ENCODE results near the gene NET1.

Gene NET1

DNA sequence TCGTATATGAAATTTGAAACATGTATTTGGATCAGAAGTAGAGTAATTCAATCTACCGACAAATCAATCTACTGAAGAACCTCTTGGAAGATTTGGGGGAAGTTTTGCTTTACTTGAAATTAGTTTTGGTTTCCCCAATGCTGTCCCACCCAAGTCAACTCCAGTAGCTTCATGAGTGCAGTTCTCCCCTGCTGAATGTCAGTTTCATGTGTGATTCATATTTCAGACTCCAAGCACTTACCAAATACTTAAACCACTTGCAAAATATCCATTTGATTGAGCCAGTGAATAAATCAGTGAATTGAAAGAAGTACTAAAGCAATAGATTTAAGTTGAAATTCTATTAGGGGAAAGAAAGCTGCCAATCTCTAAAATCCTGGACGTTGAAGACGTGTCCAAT, 77.7 kb downstream of the NET1 start:
- no peak overlapping the region for H3K27ac ChIP-seq (ENCODE audit: low read length)
- no peaks in the 10 kb centered on the region for H3K4me1 ChIP-seq (ENCODE audit: control insufficient read depth in 1 of 2, insufficient read depth in 2 of 2, low read length in 2 of 2)
- no peaks in the 10 kb centered on the region for H3K27me3 ChIP-seq (ENCODE audit: low read depth, low read length)
- H3K4me3 ChIP-seq (ENCODE audit: low read depth in 1 of 2, low read length in 2 of 2): no peak overlapping the region
- peaks cover 0 to 8% of the 10 kb centered on the region in 2 donors for H3K9me3 ChIP-seq (ENCODE audit: control insufficient read depth in 1 of 2, low read length in 2 of 2)
- H3K36me3 ChIP-seq (ENCODE audit: control insufficient read depth in 1 of 2, insufficient read depth in 2 of 2, low read length in 2 of 2): no peaks in the 10 kb centered on the region

DNA sequence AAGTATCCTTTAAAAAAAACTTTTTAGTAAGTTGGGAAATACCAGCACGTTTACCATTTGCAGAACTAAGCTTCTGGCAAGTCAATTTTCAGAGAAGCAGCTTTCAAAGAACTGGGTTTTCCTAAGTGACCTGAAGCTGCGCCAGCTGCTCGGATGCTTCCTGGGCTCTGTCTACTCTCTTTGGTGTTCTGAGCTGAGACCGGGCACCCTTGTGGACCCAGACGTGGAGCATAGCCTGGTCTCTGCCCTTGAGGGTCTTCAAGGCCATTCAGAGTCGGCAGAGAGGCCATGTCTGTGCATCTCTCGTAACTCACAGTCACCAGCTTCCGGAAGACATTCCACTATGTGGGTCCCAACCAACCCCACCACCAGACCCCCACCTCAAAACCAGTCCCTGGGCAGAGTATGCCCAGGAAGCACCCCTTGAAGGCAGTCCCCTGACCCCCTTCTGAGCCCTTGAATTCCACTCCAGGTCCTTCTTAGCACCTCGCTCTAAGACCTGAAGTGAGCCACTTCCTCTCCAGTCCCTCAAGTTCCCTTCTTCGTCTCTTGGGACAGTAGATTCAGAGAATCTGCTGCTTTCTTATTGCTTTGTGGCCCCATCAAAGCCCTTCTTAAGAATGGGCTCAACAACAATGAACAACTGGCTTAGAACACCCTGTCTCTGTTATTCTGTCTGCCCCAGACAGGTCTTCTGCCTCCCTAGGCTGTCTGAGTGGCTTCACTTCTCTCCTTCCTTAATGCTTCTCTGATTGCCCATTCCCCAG, 78.5 kb downstream of the NET1 start:
- Histone ChIP-seq H3K36me3 (ENCODE audit: control insufficient read depth in 1 of 2, insufficient read depth in 2 of 2, low read length in 2 of 2) (no peaks in the 10 kb centered on the region), H3K4me3 (ENCODE audit: low read depth in 1 of 2, low read length in 2 of 2) (no peak overlapping the region), H3K9me3 (ENCODE audit: control insufficient read depth in 1 of 2, low read length in 2 of 2) (peaks cover 0 to 8% of the 10 kb centered on the region in 2 donors), H3K4me1 (ENCODE audit: control insufficient read depth in 1 of 2, insufficient read depth in 2 of 2, low read length in 2 of 2) (no peaks in the 10 kb centered on the region), H3K27ac (ENCODE audit: low read length) (no peak overlapping the region), H3K27me3 (ENCODE audit: low read depth, low read length) (no peaks in the 10 kb centered on the region)

GRCh38 chr10:5491477-5491876, 79.1 kb downstream of the NET1 start:
- no peak overlapping the region for H3K4me3 ChIP-seq (ENCODE audit: low read depth in 1 of 2, low read length in 2 of 2)
- no peaks in the 10 kb centered on the region for H3K36me3 ChIP-seq (ENCODE audit: control insufficient read depth in 1 of 2, insufficient read depth in 2 of 2, low read length in 2 of 2)
- H3K27me3 ChIP-seq (ENCODE audit: low read depth, low read length): no peaks in the 10 kb centered on the region
- no peaks in the 10 kb centered on the region for H3K4me1 ChIP-seq (ENCODE audit: control insufficient read depth in 1 of 2, insufficient read depth in 2 of 2, low read length in 2 of 2)
- peaks cover 0 to 8% of the 10 kb centered on the region in 2 donors for H3K9me3 ChIP-seq (ENCODE audit: control insufficient read depth in 1 of 2, low read length in 2 of 2)
- no peak overlapping the region for H3K27ac ChIP-seq (ENCODE audit: low read length)

GRCh38 chr10:5492322-5492855, 80.0 kb downstream of the NET1 start:
- Histone ChIP-seq H3K4me3 (ENCODE audit: low read depth in 1 of 2, low read length in 2 of 2) (no peak overlapping the region), H3K27ac (ENCODE audit: low read length) (no peak overlapping the region), H3K4me1 (ENCODE audit: control insufficient read depth in 1 of 2, insufficient read depth in 2 of 2, low read length in 2 of 2) (no peaks in the 10 kb centered on the region), H3K36me3 (ENCODE audit: control insufficient read depth in 1 of 2, insufficient read depth in 2 of 2, low read length in 2 of 2) (no peaks in the 10 kb centered on the region), H3K27me3 (ENCODE audit: low read depth, low read length) (no peaks in the 10 kb centered on the region), H3K9me3 (ENCODE audit: control insufficient read depth in 1 of 2, low read length in 2 of 2) (peaks cover 0 to 8% of the 10 kb centered on the region in 2 donors)

- H3K36me3 ChIP-seq (ENCODE audit: control insufficient read depth in 1 of 2, insufficient read depth in 2 of 2, low read length in 2 of 2): no peaks in the 10 kb centered on the region
- no peaks in the 10 kb centered on the region for H3K4me1 ChIP-seq (ENCODE audit: control insufficient read depth in 1 of 2, insufficient read depth in 2 of 2, low read length in 2 of 2)
- H3K9me3 ChIP-seq (ENCODE audit: control insufficient read depth in 1 of 2, low read length in 2 of 2): peaks cover 0 to 8% of the 10 kb centered on the region in 2 donors
- H3K27ac ChIP-seq (ENCODE audit: low read length): no peak overlapping the region
- H3K27me3 ChIP-seq (ENCODE audit: low read depth, low read length): no peaks in the 10 kb centered on the region
- no peak overlapping the region for H3K4me3 ChIP-seq (ENCODE audit: low read depth in 1 of 2, low read length in 2 of 2)
Measured at GRCh38 chr10:5492929-5493576, 80.7 kb downstream of the NET1 start.

GRCh38 chr10:5493691-5494090, 81.3 kb downstream of the NET1 start:
- H3K27me3 ChIP-seq (ENCODE audit: low read depth, low read length): no peaks in the 10 kb centered on the region
- H3K4me3 ChIP-seq (ENCODE audit: low read depth in 1 of 2, low read length in 2 of 2): no peak overlapping the region
- H3K4me1 ChIP-seq (ENCODE audit: control insufficient read depth in 1 of 2, insufficient read depth in 2 of 2, low read length in 2 of 2): no peaks in the 10 kb centered on the region
- H3K27ac ChIP-seq (ENCODE audit: low read length): no peak overlapping the region
- no peaks in the 10 kb centered on the region for H3K36me3 ChIP-seq (ENCODE audit: control insufficient read depth in 1 of 2, insufficient read depth in 2 of 2, low read length in 2 of 2)
- H3K9me3 ChIP-seq (ENCODE audit: control insufficient read depth in 1 of 2, low read length in 2 of 2): peaks cover 0 to 8% of the 10 kb centered on the region in 2 donors

DNA sequence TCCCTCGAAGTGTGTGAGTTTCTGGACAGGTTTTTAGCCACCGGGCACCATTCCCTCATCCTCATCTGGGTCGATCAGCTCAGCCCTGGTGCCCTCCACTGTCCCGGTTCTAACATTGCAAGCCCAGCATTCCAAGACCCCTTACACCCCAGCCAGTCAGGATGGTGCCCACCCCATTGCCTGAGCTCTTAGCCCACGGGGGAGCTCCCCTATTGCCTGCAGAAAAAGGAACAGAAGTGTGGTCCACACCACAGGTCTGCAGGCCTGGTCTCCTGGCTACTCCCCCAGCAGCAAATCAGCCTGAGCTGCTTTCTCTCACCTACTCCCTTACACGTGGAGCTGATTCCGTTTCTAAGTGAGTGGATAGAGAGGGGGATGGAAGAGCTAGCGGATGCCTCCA, 82.3 kb downstream of the NET1 start:
- Histone ChIP-seq H3K4me3 (ENCODE audit: low read depth in 1 of 2, low read length in 2 of 2) (no peak overlapping the region), H3K4me1 (ENCODE audit: control insufficient read depth in 1 of 2, insufficient read depth in 2 of 2, low read length in 2 of 2) (no peaks in the 10 kb centered on the region), H3K9me3 (ENCODE audit: control insufficient read depth in 1 of 2, low read length in 2 of 2) (peaks cover 0 to 8% of the 10 kb centered on the region in 2 donors), H3K27me3 (ENCODE audit: low read depth, low read length) (no peaks in the 10 kb centered on the region), H3K36me3 (ENCODE audit: control insufficient read depth in 1 of 2, insufficient read depth in 2 of 2, low read length in 2 of 2) (no peaks in the 10 kb centered on the region), H3K27ac (ENCODE audit: low read length) (no peak overlapping the region)

DNA sequence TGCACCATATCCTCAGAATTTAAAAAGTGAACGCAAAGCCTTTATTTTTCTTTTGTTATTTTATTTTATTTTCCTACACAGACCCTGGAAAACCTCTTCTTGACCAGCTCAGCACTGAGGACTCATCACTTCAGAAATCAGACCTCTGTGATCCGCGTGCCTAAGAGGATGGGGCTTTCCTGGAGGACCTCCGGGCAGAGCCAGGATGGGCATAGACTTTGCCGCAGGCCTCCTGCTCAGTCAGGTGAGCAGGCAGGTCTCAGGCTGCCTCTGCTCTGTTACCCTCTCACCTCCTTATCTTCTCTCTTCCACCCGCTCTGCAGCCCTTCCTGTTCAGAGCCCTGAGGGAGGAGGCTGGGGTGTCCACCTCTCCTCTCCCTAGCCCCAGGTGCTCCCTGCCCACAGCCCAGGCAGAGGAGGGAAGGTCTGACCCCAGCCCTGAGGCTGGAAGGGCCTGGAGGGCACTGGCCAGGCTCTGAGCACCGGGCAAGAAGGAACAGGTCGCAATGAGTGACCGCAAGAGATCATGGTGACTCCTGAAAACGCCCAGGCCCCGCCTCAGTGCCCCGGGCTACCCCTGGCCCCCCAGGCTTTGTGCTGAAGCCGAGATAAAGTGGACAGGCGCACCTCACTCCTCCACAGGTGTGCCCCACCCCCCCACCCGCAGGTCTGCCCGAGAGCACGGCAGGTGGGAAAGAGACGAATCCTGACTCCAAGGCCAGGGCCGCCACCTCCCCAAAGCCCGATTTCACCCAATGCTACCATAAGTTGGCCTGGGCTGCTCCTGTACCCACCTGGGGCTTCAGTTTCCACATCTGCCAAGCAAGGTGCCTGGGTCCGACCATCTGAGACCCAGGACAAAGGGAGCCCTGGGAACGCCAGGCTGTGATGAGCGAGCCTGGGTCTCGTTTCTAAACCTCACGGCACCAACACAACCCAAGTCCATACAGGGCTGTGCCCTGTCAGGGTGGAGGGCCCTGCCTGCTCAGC, 84.2 kb downstream of the NET1 start:
- H3K27ac ChIP-seq (ENCODE audit: low read length): no peak overlapping the region
- H3K9me3 ChIP-seq (ENCODE audit: control insufficient read depth in 1 of 2, low read length in 2 of 2): peaks cover 0 to 8% of the 10 kb centered on the region in 2 donors

DNA sequence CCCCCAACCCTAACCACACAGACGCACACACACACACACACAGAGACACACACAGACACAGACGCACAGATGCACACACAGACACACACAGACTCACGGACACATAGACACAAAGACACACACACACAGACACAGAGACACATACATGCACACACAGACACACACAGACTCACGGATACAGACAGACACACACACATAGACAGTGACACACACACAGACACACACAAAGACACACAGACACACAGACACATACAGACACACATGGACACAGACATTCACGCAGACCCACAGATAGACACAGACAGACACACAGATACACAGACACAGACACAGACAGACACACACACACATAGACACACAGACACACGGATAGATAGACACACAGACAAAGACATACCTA, 84.9 kb downstream of the NET1 start:
- Histone ChIP-seq H3K4me1 (ENCODE audit: control insufficient read depth in 1 of 2, insufficient read depth in 2 of 2, low read length in 2 of 2) (no peaks in the 10 kb centered on the region), H3K9me3 (ENCODE audit: control insufficient read depth in 1 of 2, low read length in 2 of 2) (peaks cover 0 to 6% of the 10 kb centered on the region in 2 donors), H3K36me3 (ENCODE audit: control insufficient read depth in 1 of 2, insufficient read depth in 2 of 2, low read length in 2 of 2) (no peaks in the 10 kb centered on the region), H3K27ac (ENCODE audit: low read length) (no peak overlapping the region), H3K27me3 (ENCODE audit: low read depth, low read length) (no peaks in the 10 kb centered on the region), H3K4me3 (ENCODE audit: low read depth in 1 of 2, low read length in 2 of 2) (no peak overlapping the region)

More for the DNA sequence above, 84.2 kb downstream of the NET1 start:
- no peak overlapping the region for H3K4me3 ChIP-seq (ENCODE audit: low read depth in 1 of 2, low read length in 2 of 2)
- no peaks in the 10 kb centered on the region for H3K36me3 ChIP-seq (ENCODE audit: control insufficient read depth in 1 of 2, insufficient read depth in 2 of 2, low read length in 2 of 2)
- no peaks in the 10 kb centered on the region for H3K27me3 ChIP-seq (ENCODE audit: low read depth, low read length)
- H3K4me1 ChIP-seq (ENCODE audit: control insufficient read depth in 1 of 2, insufficient read depth in 2 of 2, low read length in 2 of 2): no peaks in the 10 kb centered on the region

GRCh38 chr10:5497948-5498730, 85.8 kb downstream of the NET1 start:
- Histone ChIP-seq H3K9me3 (ENCODE audit: control insufficient read depth in 1 of 2, low read length in 2 of 2) (no peaks in the 10 kb centered on the region), H3K36me3 (ENCODE audit: control insufficient read depth in 1 of 2, insufficient read depth in 2 of 2, low read length in 2 of 2) (no peaks in the 10 kb centered on the region), H3K27ac (ENCODE audit: low read length) (no peak overlapping the region), H3K27me3 (ENCODE audit: low read depth, low read length) (no peaks in the 10 kb centered on the region), H3K4me3 (ENCODE audit: low read depth in 1 of 2, low read length in 2 of 2) (no peak overlapping the region), H3K4me1 (ENCODE audit: control insufficient read depth in 1 of 2, insufficient read depth in 2 of 2, low read length in 2 of 2) (no peaks in the 10 kb centered on the region)
